ENCODE data around the gene EPHB6.

The EPHB6 gene

DNA sequence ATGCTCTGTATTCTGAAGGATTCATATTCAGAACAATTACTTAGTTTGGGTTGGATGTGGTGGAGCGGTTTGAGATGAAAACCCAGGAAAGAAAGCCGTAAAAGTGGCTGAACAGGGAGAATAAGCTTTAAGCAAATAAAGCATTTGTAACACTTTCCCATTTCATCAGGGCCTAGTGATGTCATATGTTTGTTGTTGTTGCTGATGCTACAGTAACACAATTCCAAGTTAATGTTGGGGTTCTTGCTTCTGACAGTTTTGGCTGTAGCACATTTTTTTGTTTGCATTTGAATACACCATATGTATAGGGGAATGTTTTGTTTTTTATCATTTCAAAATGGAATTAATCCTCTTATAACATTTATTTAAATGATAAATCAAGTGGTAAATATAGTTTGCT, 40.4 kb upstream of the EPHB6 start:
- Histone ChIP-seq H3K9me2 (replicated peaks; ENCODE audit: control insufficient read depth, low read length) (no peaks in the 10 kb centered on the region), H3F3A (ENCODE audit: control insufficient read depth, insufficient read depth) (peaks cover 11% of the 10 kb centered on the region), H3K4me2 (ENCODE audit: low read length) (no peak overlapping the region), H4K20me1 (ENCODE audit: control insufficient read depth, insufficient read depth, low read depth, low read length) (no peaks in the 10 kb centered on the region), H3K4me1 (ENCODE audit: control insufficient read depth, low read length) (peaks cover 41% of the 10 kb centered on the region), H3K27me3 (ENCODE audit: control insufficient read depth, low read length) (peaks cover 8% of the 10 kb centered on the region), H3K4me3 (ENCODE audit: low read length) (no peak overlapping the region), H3K36me3 (ENCODE audit: control insufficient read depth, low read length) (0 out of 2 replicates have a peak, but pooled peaks cover 3% of the 10 kb centered on the region), H3K9me3 (ENCODE audit: control insufficient read depth, insufficient read depth, low read length) (no peaks in the 10 kb centered on the region), H3K79me2 (ENCODE audit: control insufficient read depth, low read length) (no peaks in the 10 kb centered on the region), H3K27ac (ENCODE audit: low read depth, low read length) (no peak overlapping the region)
- no peak for TF ChIP-seq EZH2phosphoT487 (IDR thresholded peaks at IDR 0.05; ENCODE audit: borderline replicate concordance, low read length)
- TF ChIP-seq, protein P1, sequence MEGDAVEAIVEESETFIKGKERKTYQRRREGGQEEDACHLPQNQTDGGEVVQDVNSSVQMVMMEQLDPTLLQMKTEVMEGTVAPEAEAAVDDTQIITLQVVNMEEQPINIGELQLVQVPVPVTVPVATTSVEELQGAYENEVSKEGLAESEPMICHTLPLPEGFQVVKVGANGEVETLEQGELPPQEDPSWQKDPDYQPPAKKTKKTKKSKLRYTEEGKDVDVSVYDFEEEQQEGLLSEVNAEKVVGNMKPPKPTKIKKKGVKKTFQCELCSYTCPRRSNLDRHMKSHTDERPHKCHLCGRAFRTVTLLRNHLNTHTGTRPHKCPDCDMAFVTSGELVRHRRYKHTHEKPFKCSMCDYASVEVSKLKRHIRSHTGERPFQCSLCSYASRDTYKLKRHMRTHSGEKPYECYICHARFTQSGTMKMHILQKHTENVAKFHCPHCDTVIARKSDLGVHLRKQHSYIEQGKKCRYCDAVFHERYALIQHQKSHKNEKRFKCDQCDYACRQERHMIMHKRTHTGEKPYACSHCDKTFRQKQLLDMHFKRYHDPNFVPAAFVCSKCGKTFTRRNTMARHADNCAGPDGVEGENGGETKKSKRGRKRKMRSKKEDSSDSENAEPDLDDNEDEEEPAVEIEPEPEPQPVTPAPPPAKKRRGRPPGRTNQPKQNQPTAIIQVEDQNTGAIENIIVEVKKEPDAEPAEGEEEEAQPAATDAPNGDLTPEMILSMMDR (IDR thresholded peaks at IDR 0.05; ENCODE audit: low read depth, low read length, poor library complexity, severe bottlenecking) = no peak

- Histone ChIP-seq H3K27ac (ENCODE audit: low read depth, low read length) (no peak overlapping the region), H3K4me3 (ENCODE audit: low read length) (no peak overlapping the region), H3K9me3 (ENCODE audit: control insufficient read depth, insufficient read depth, low read length) (no peaks in the 10 kb centered on the region), H3K9me2 (replicated peaks; ENCODE audit: control insufficient read depth, low read length) (no peaks in the 10 kb centered on the region), H3K79me2 (ENCODE audit: control insufficient read depth, low read length) (no peaks in the 10 kb centered on the region), H3F3A (ENCODE audit: control insufficient read depth, insufficient read depth) (peaks cover 4% of the 10 kb centered on the region), H3K4me1 (ENCODE audit: control insufficient read depth, low read length) (peaks cover 34% of the 10 kb centered on the region), H3K27me3 (ENCODE audit: control insufficient read depth, low read length) (peaks cover 11% of the 10 kb centered on the region), H3K4me2 (ENCODE audit: low read length) (no peak overlapping the region), H4K20me1 (ENCODE audit: control insufficient read depth, insufficient read depth, low read depth, low read length) (no peaks in the 10 kb centered on the region), H3K36me3 (ENCODE audit: control insufficient read depth, low read length) (no peaks in the 10 kb centered on the region)
- TF ChIP-seq, protein P1 (IDR thresholded peaks at IDR 0.05; ENCODE audit: low read depth, low read length, poor library complexity, severe bottlenecking) = no peak
- TF ChIP-seq EZH2phosphoT487 (IDR thresholded peaks at IDR 0.05; ENCODE audit: borderline replicate concordance, low read length) = no peak
These were observed 39.7 kb upstream of the EPHB6 start for GRCh38 chr7:142815134-142815533.

GRCh38 chr7:142817506-142817905, 37.4 kb upstream of the EPHB6 start:
- H4K20me1 ChIP-seq (ENCODE audit: control insufficient read depth, insufficient read depth, low read depth, low read length) = no peaks in the 10 kb centered on the region
- no peaks in the 10 kb centered on the region for H3F3A ChIP-seq (ENCODE audit: control insufficient read depth, insufficient read depth)
- H3K9me2 ChIP-seq (replicated peaks; ENCODE audit: control insufficient read depth, low read length) = no peaks in the 10 kb centered on the region
- H3K36me3 ChIP-seq (ENCODE audit: control insufficient read depth, low read length) = no peaks in the 10 kb centered on the region
- H3K27ac ChIP-seq (ENCODE audit: low read depth, low read length) = no peak overlapping the region
- H3K4me2 ChIP-seq (ENCODE audit: low read length) = no peak overlapping the region
- H3K9me3 ChIP-seq (ENCODE audit: control insufficient read depth, insufficient read depth, low read length) = no peaks in the 10 kb centered on the region
- TF ChIP-seq EZH2phosphoT487 (IDR thresholded peaks at IDR 0.05; ENCODE audit: borderline replicate concordance, low read length) = no peak
- TF ChIP-seq, protein P1 (IDR thresholded peaks at IDR 0.05; ENCODE audit: low read depth, low read length, poor library complexity, severe bottlenecking) = no peak
- H3K4me1 ChIP-seq (ENCODE audit: control insufficient read depth, low read length) = peaks cover 11% of the 10 kb centered on the region
- no peak overlapping the region for H3K4me3 ChIP-seq (ENCODE audit: low read length)
- H3K27me3 ChIP-seq (ENCODE audit: control insufficient read depth, low read length) = peaks cover 21% of the 10 kb centered on the region
- no peaks in the 10 kb centered on the region for H3K79me2 ChIP-seq (ENCODE audit: control insufficient read depth, low read length)

Measured in DOHH2 (cell line).